HG03442 (cell line): ENCODE results near the gene CD63.

Experiments
- ATAC-seq: cut with Tn5 transposase; IDR thresholded peaks from one replicate; pipeline ENCODE4 v1.9.1; 2021; ENCODE audit warnings: mild to moderate bottlenecking, moderate library complexity; ENCODE audit not compliant: unreplicated experiment

Gene CD63

GRCh38 chr12:55706568-55707218, 22.1 kb downstream of the CD63 start:
- no peak for ATAC-seq

- no peak for ATAC-seq
Observed at GRCh38 chr12:55705782-55706402, 22.9 kb downstream of the CD63 start.

- ATAC-seq = no peak
Observed at GRCh38 chr12:55704824-55705718, 23.7 kb downstream of the CD63 start.

GRCh38 chr12:55703901-55704761, 24.7 kb downstream of the CD63 start:
- no peak for ATAC-seq

- ATAC-seq = no peak
Observed at GRCh38 chr12:55703288-55703687, 25.5 kb downstream of the CD63 start.

- ATAC-seq = no peak
Observed at GRCh38 chr12:55702861-55703260, 25.9 kb downstream of the CD63 start.

GRCh38 chr12:55700255-55701018, 28.4 kb downstream of the CD63 start:
- no peak for ATAC-seq

GRCh38 chr12:55699471-55700055, 29.2 kb downstream of the CD63 start:
- no peak for ATAC-seq

GRCh38 chr12:55698965-55699364, 29.8 kb downstream of the CD63 start:
- no peak for ATAC-seq

- no peak for ATAC-seq
Observed at GRCh38 chr12:55698241-55698955, 30.4 kb downstream of the CD63 start.

- no peak for ATAC-seq
Observed at GRCh38 chr12:55697686-55698085, 31.1 kb downstream of the CD63 start.

- ATAC-seq = no peak
Observed at GRCh38 chr12:55696796-55697462, 31.9 kb downstream of the CD63 start.

GRCh38 chr12:55696141-55696540, 32.7 kb downstream of the CD63 start:
- no peak for ATAC-seq

GRCh38 chr12:55695349-55695748, 33.5 kb downstream of the CD63 start:
- no peak for ATAC-seq

GRCh38 chr12:55694651-55695050, 34.2 kb downstream of the CD63 start:
- no peak for ATAC-seq

GRCh38 chr12:55694188-55694515, 34.7 kb downstream of the CD63 start:
- no peak for ATAC-seq

- ATAC-seq = no peak
Observed at GRCh38 chr12:55693323-55694187, 35.3 kb downstream of the CD63 start.
